Neuronal stem cell (in vitro differentiated cells): Measurements from ENCODE around the gene NAV1.

ENCODE experiments used
- DNase-seq: peaks from one replicate; pipeline ENCODE4 v3.0.0-alpha.2; 2013; ENCODE audit warnings: low spot score
- H2AFZ ChIP-seq: one replicate; pipeline ENCODE4 v1.6.1; 2013; ENCODE audit warnings: mild to moderate bottlenecking, low read length, inconsistent platforms
- H2AK5ac ChIP-seq: 2 replicates; pipeline ENCODE4 v1.6.1; 2013; ENCODE audit warnings: low read depth, mild to moderate bottlenecking, inconsistent platforms, low read length, moderate library complexity, mixed read lengths
- H2BK120ac ChIP-seq: 2 replicates; pipeline ENCODE4 v1.6.1; 2013; ENCODE audit warnings: low read depth, mild to moderate bottlenecking, inconsistent platforms, low read length, moderate library complexity, mixed read lengths
- H2BK12ac ChIP-seq: one replicate; pipeline ENCODE4 v1.6.1; 2013; ENCODE audit warnings: low read length, inconsistent platforms
- H2BK15ac ChIP-seq: 2 replicates; pipeline ENCODE4 v1.6.1; 2013; ENCODE audit warnings: mild to moderate bottlenecking, low read length, inconsistent platforms, mixed read lengths
- H2BK5ac ChIP-seq: one replicate; pipeline ENCODE4 v1.6.1; 2013; ENCODE audit warnings: inconsistent platforms, mild to moderate bottlenecking, low read length, moderate library complexity
- H3K14ac ChIP-seq: one replicate; pipeline ENCODE4 v1.6.1; 2013; ENCODE audit warnings: low read length, inconsistent platforms
- H3K18ac ChIP-seq: 2 replicates; pipeline ENCODE4 v1.6.1; 2013; ENCODE audit warnings: low read length, inconsistent platforms
- H3K23ac ChIP-seq: 2 replicates; pipeline ENCODE4 v1.6.1; 2013; ENCODE audit warnings: low read depth, mild to moderate bottlenecking, mixed read lengths, low read length, inconsistent platforms; ENCODE audit not compliant: poor library complexity
- H3K27ac ChIP-seq: replicated peaks from 3 replicates; pipeline ENCODE4 v1.5.1; 2013; ENCODE audit warnings: low read length, inconsistent platforms
- H3K27me3 ChIP-seq, 3 experiments: 2 replicates each; pipeline ENCODE4 v1.6.1; 2013; ENCODE audit warnings: low read length in 3 of 3, mild to moderate bottlenecking in 2 of 3, inconsistent platforms in 1 of 3, low read depth in 1 of 3, mixed read lengths in 1 of 3, moderate library complexity in 1 of 3; ENCODE audit not compliant: control insufficient read depth in 3 of 3, insufficient read depth in 3 of 3
- H3K36me3 ChIP-seq, 2 donors: replicated peaks in 1 of 2; 2 replicates each; pipeline ENCODE4 v1.6.1; 2013; ENCODE audit warnings: low read length in 2 of 2; ENCODE audit not compliant: control insufficient read depth in 2 of 2, insufficient read depth in 2 of 2
- H3K4ac ChIP-seq: 2 replicates; pipeline ENCODE4 v1.6.1; 2013; ENCODE audit warnings: inconsistent platforms, mild to moderate bottlenecking, low read length, moderate library complexity
- H3K4me1 ChIP-seq, 2 donors: 1 replicate in 1 of 2; 2 replicates in 1 of 2; pipeline ENCODE4 v1.6.1; 2013; ENCODE audit warnings: low read length in 2 of 2, low read depth in 1 of 2; ENCODE audit not compliant: control insufficient read depth in 2 of 2, insufficient read depth in 1 of 2
- H3K4me2 ChIP-seq: one replicate; pipeline ENCODE4 v1.6.1; 2013; ENCODE audit warnings: mild to moderate bottlenecking, low read length, inconsistent platforms; ENCODE audit not compliant: insufficient read depth, poor library complexity, severe bottlenecking
- H3K4me3 ChIP-seq, 2 donors: 2 replicates each; pipeline ENCODE4 v1.5.1; 2013; ENCODE audit warnings: low read length in 2 of 2, mild to moderate bottlenecking in 2 of 2, inconsistent platforms in 1 of 2, moderate library complexity in 1 of 2
- H3K79me1 ChIP-seq: one replicate; pipeline ENCODE4 v1.6.1; 2013; ENCODE audit warnings: low read depth, mild to moderate bottlenecking, inconsistent platforms, low read length, moderate library complexity
- H3K9ac ChIP-seq: one replicate; pipeline ENCODE4 v1.6.1; 2013; ENCODE audit warnings: mild to moderate bottlenecking, low read depth, low read length, inconsistent platforms; ENCODE audit not compliant: poor library complexity
- H3K9me3 ChIP-seq, 2 donors: replicated peaks in 1 of 2; 2 replicates each; pipeline versions ENCODE3 to v1.6.1; 2013; ENCODE audit warnings: low read length in 2 of 2, mild to moderate bottlenecking in 2 of 2, inconsistent platforms in 1 of 2, low read depth in 1 of 2, mixed read lengths in 1 of 2, moderate library complexity in 1 of 2; ENCODE audit not compliant: control insufficient read depth in 2 of 2, insufficient read depth in 1 of 2
- H4K8ac ChIP-seq: one replicate; pipeline ENCODE4 v1.6.1; 2013; ENCODE audit warnings: low read depth, mild to moderate bottlenecking, inconsistent platforms, low read length, moderate library complexity
- H4K91ac ChIP-seq: one replicate; pipeline ENCODE4 v1.6.1; 2013; ENCODE audit warnings: low read length, low read depth, mild to moderate bottlenecking, inconsistent platforms; ENCODE audit not compliant: poor library complexity
- WGBS, 2 donors: extraction: QIAGEN DNeasy Blood & Tissue Kit; methylation state at CpG; one replicate each; pipeline ENCODE4 v1.1.7; 2013; ENCODE audit warnings: missing lambda C conversion rate in 2 of 2, mixed read lengths in 1 of 2; ENCODE audit not compliant: insufficient read length in 2 of 2, insufficient replicate concordance in 1 of 2; ENCODE audit errors: extremely low coverage in 2 of 2; 5-methylcytosine and 5-hydroxymethylcytosine counted together

The NAV1 gene

GRCh38 chr1:201511396-201511940 is 27.5 kb upstream of the NAV1 start:
- no peak overlapping the region for H3K18ac ChIP-seq
- no peaks in the 10 kb centered on the region for H3K9me3 ChIP-seq
- H3K4me3 ChIP-seq, result no peak overlapping the region
- WGBS, 2 donors, result no CpG with 5 or more reads among the region's 6 CpGs
- no peak overlapping the region for H2AK5ac ChIP-seq
- H2BK15ac ChIP-seq, result no peak overlapping the region
- H3K9ac ChIP-seq, result no peak overlapping the region
- no peak for DNase-seq
- H3K36me3 ChIP-seq, result no peaks in the 10 kb centered on the region
- no peak overlapping the region for H4K8ac ChIP-seq
- no peak overlapping the region for H3K14ac ChIP-seq
- no peak overlapping the region for H3K23ac ChIP-seq
- no peak overlapping the region for H4K91ac ChIP-seq
- no peak overlapping the region for H3K4ac ChIP-seq
- H2BK5ac ChIP-seq, result no peak overlapping the region
- H2BK12ac ChIP-seq, result no peak overlapping the region
- H3K27me3 ChIP-seq, result peaks cover 0 to 19% (median 19%) of the 10 kb centered on the region in 3 experiments
- no peak overlapping the region for H3K4me2 ChIP-seq
- H3K79me1 ChIP-seq, result no peaks in the 10 kb centered on the region
- H3K27ac ChIP-seq, result no peak overlapping the region
- no peak overlapping the region for H2BK120ac ChIP-seq
- H2AFZ ChIP-seq, result peak overlapping the region; percentile 87
- peaks cover 5 to 16% of the 10 kb centered on the region in 2 donors for H3K4me1 ChIP-seq

DNA sequence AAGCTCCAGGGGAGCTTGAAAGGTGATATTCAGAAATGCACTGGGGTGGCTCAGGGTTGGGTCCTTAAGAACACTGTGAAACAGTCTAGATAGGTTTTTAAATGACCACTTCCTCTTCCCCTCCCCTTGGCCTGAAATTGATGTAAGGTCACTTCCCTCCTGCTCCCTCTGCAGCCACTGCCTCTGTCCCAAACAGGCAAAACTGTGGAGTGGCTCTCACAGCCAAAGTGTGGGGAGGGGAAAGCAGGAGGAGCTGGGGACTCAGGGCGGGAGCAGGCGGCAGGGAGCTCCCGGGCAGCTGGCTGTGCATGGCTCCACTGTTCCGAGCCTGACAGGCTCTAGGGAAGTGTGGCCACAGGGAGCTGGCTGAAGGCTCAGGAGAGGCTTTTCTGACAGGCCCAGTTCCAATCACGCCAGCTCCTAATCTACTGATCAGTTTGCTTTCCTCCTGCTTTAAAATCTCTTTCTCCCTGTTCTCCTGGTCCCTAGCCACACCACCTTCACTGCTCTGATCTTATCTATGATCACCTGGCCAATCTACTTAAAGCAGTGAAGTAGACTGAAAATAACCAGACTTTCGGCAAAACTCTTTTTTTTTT is 26.9 kb upstream of the NAV1 start:
- H3K27ac ChIP-seq, result no peak overlapping the region
- no CpG with 5 or more reads among the region's 6 CpGs for WGBS, 2 donors
- no peak for DNase-seq
- no peak overlapping the region for H3K4ac ChIP-seq
- no peaks in the 10 kb centered on the region for H3K9me3 ChIP-seq
- no peak overlapping the region for H2BK5ac ChIP-seq
- no peak overlapping the region for H2BK12ac ChIP-seq
- H3K9ac ChIP-seq, result no peak overlapping the region
- H4K8ac ChIP-seq, result no peak overlapping the region
- peak overlapping the region; percentile 2 for H3K18ac ChIP-seq
- H3K27me3 ChIP-seq, result peaks cover 0 to 19% (median 13%) of the 10 kb centered on the region in 3 experiments
- no peak overlapping the region for H3K4me2 ChIP-seq
- no peaks in the 10 kb centered on the region for H3K79me1 ChIP-seq
- peaks cover 4 to 13% of the 10 kb centered on the region in 2 donors for H3K4me1 ChIP-seq
- peak overlapping the region; percentile 85 for H3K14ac ChIP-seq
- H3K36me3 ChIP-seq, result no peaks in the 10 kb centered on the region
- H3K4me3 ChIP-seq, result no peak overlapping the region
- H2AFZ ChIP-seq, result peak overlapping the region; percentile 87
- H2BK120ac ChIP-seq, result no peak overlapping the region
- peak overlapping the region; percentile 66 for H3K23ac ChIP-seq
- H2AK5ac ChIP-seq, result no peak overlapping the region
- H2BK15ac ChIP-seq, result no peak overlapping the region
- no peak overlapping the region for H4K91ac ChIP-seq

- H2AFZ ChIP-seq, result peak overlapping the region; percentile 77
- H4K91ac ChIP-seq, result no peak overlapping the region
- no peak overlapping the region for H3K14ac ChIP-seq
- no peak overlapping the region for H2BK12ac ChIP-seq
- H2BK15ac ChIP-seq, result no peak overlapping the region
- no peak overlapping the region for H2BK5ac ChIP-seq
- no peak overlapping the region for H4K8ac ChIP-seq
- no peak overlapping the region for H3K4ac ChIP-seq
- peak overlapping the region in 1 of 2 donors; percentile 58 for H3K4me3 ChIP-seq
- WGBS, 2 donors, result no CpG with 5 or more reads among the region's 6 CpGs
- H3K27ac ChIP-seq, result no peak overlapping the region
- DNase-seq, result no peak
- no peaks in the 10 kb centered on the region for H3K36me3 ChIP-seq
- H3K4me1 ChIP-seq, result peaks cover 3 to 13% of the 10 kb centered on the region in 2 donors
- H3K27me3 ChIP-seq, result peaks cover 0 to 19% (median 3%) of the 10 kb centered on the region in 3 experiments
- no peak overlapping the region for H3K9ac ChIP-seq
- H3K9me3 ChIP-seq, result no peaks in the 10 kb centered on the region
- no peak overlapping the region for H3K18ac ChIP-seq
- no peaks in the 10 kb centered on the region for H3K79me1 ChIP-seq
- no peak overlapping the region for H2AK5ac ChIP-seq
- H3K23ac ChIP-seq, result no peak overlapping the region
- H3K4me2 ChIP-seq, result no peak overlapping the region
- no peak overlapping the region for H2BK120ac ChIP-seq
Observed at GRCh38 chr1:201513498-201514243, 25.3 kb upstream of the NAV1 start.

DNA sequence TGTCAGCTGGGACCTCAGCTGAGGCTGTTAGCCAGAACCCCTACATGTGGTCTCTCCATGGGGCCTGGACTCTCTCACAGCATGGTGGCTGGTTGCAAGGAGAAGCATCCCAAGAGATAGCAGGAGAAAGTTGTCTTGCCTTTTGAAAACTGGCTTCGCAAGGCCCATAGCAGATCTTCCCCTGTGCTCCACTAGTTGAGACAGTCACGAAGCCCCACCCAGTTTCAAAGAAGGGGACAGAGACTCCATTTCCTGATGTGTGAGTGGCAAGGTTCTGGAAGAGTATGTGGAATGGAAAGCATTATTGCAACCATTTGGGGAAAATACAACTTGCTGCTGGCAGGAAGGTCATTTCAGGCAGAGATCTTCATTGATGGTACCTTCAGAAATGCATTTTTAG is 24.5 kb upstream of the NAV1 start:
- Histone ChIP-seq H3K9me3 (no peaks in the 10 kb centered on the region), H2AFZ (no peak overlapping the region), H3K9ac (no peak overlapping the region), H4K8ac (no peak overlapping the region), H3K36me3 (no peaks in the 10 kb centered on the region), H3K4me3 (no peak overlapping the region), H2BK120ac (no peak overlapping the region), H3K4me1 (peaks cover 3 to 13% of the 10 kb centered on the region in 2 donors), H4K91ac (no peak overlapping the region), H3K4me2 (no peak overlapping the region), H3K27ac (no peak overlapping the region), H2BK5ac (no peak overlapping the region), H3K18ac (no peak overlapping the region), H3K79me1 (no peaks in the 10 kb centered on the region), H2BK12ac (no peak overlapping the region), H3K23ac (no peak overlapping the region), H3K14ac (no peak overlapping the region), H2BK15ac (no peak overlapping the region), H3K4ac (no peak overlapping the region), H2AK5ac (no peak overlapping the region), H3K27me3 (peaks cover 0 to 19% (median 3%) of the 10 kb centered on the region in 3 experiments)
- no CpG with 5 or more reads among the region's 2 CpGs for WGBS, 2 donors
- DNase-seq, result no peak
